NOMO-1 (cell line): ENCODE results near the gene RUNX1.

Experiments
- DNase-seq, 2 experiments: peaks; one replicate each; lab custom pipeline; 2025; ENCODE audit not compliant: unreplicated experiment in 2 of 2; lab: John Stamatoyannopoulos, UW

RUNX1 gene

GRCh38 chr21:34886240-34887104 lies 162.6 kb downstream of the RUNX1 start:
- DNase-seq, result peak; percentile 22 to 55

- DNase-seq, result no peak
Measured at GRCh38 chr21:34885626-34886239, 163.4 kb downstream of the RUNX1 start.

GRCh38 chr21:34885125-34885524 lies 164.0 kb downstream of the RUNX1 start:
- no peak for DNase-seq

GRCh38 chr21:34884346-34884929 lies 164.7 kb downstream of the RUNX1 start:
- no peak for DNase-seq

GRCh38 chr21:34883491-34884271 lies 165.4 kb downstream of the RUNX1 start:
- DNase-seq, result peak; percentile 9 to 62

GRCh38 chr21:34882719-34883131 lies 166.4 kb downstream of the RUNX1 start:
- DNase-seq, result peak; percentile 58 to 92

- no peak for DNase-seq
Measured at GRCh38 chr21:34881839-34882371, 167.2 kb downstream of the RUNX1 start.

- no peak for DNase-seq
Measured at GRCh38 chr21:34881421-34881820, 167.7 kb downstream of the RUNX1 start.

GRCh38 chr21:34880401-34880800 lies 168.7 kb downstream of the RUNX1 start:
- no peak for DNase-seq

GRCh38 chr21:34878940-34879339 lies 170.2 kb downstream of the RUNX1 start:
- DNase-seq, result no peak

- no peak for DNase-seq
Measured at GRCh38 chr21:34878501-34878900, 170.6 kb downstream of the RUNX1 start.

GRCh38 chr21:34877485-34878128 lies 171.5 kb downstream of the RUNX1 start:
- DNase-seq, result no peak

- DNase-seq, result no peak
Measured at GRCh38 chr21:34875830-34876229, 173.3 kb downstream of the RUNX1 start.

GRCh38 chr21:34874684-34875513 lies 174.2 kb downstream of the RUNX1 start:
- peak; percentile 41 to 62 for DNase-seq

- no peak for DNase-seq
Measured at GRCh38 chr21:34871026-34871908, 177.8 kb downstream of the RUNX1 start.

- DNase-seq, result no peak
Measured at GRCh38 chr21:34870246-34870645, 178.9 kb downstream of the RUNX1 start.

GRCh38 chr21:34869545-34869944 lies 179.6 kb downstream of the RUNX1 start:
- DNase-seq, result no peak

GRCh38 chr21:34867785-34868184 lies 181.3 kb downstream of the RUNX1 start:
- no peak for DNase-seq
